Esophagus muscularis mucosa (tissue), 3 donors: ENCODE measurements around the gene SLC26A5.

Experiments used
- CTCF ChIP-seq, 3 experiments: fragments of 200-600 bp in 2 of 3; fragments of 450-650 bp in 1 of 3; sonication (generic) in 2 of 3; IDR thresholded peaks; one replicate each; pipeline ENCODE4 v1.5.1; 2017 to 2019; ENCODE audit warnings: antibody characterized with exemption in 3 of 3, mild to moderate bottlenecking in 2 of 3, moderate library complexity in 1 of 3
- EP300 ChIP-seq: sonication (generic); formaldehyde crosslinking; IDR thresholded peaks from one replicate; pipeline ENCODE4 v1.6.1; 2017; ENCODE audit warnings: antibody characterized with exemption

- TF ChIP-seq CTCF (IDR thresholded peaks at IDR 0.05) (no peak), EP300 (no peak)
These were observed 8.4 kb downstream of the SLC26A5 start for GRCh38 chr7:103437623-103438022.
